ENCODE measurements around the gene POLR1D. TPM values are rescaled to one million over a fixed set of nuclear protein-coding genes. Genes with fewer than 3 reads are reported as not detected.

The POLR1D gene
- total and polyA plus RNA-seq, 8 donors: 43.7 to 230 (median 139) TPM

DNA sequence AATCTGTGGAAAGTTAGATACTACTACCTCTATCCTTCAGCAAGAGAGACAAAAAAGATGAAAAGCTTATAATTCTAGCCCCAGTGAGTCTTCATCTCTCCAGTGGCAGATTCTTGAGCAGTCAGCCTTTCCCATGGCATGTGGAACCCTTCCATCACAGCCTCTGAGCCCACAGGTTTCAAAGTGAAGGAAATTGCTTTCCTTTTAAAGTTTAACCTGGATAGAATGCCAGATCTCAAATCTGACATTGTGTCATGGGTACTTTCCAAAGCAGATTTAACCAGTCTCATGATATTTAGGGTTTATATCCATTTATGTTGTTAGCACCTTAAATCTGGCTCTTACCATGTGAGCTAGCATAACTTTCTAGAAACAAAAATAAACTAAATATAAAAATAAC, 39.3 kb downstream of the POLR1D start:
- Histone ChIP-seq H3K27ac (no peak overlapping the region), H3K4me3 (no peak overlapping the region), H3K4me1 (peaks cover 0 to 43% (median 13%) of the 10 kb centered on the region in 4 donors), H3K36me3 (peaks cover 4 to 12% (median 7%) of the 10 kb centered on the region in 4 donors), H3K9me3 (no peaks in the 10 kb centered on the region), H3K27me3 (no peaks in the 10 kb centered on the region)
- intact Hi-C loops (cut with DNase I; ENCODE audit: low total_unique reads): no loop called here
- DNase-seq: no peak
- TF ChIP-seq, protein P1, sequence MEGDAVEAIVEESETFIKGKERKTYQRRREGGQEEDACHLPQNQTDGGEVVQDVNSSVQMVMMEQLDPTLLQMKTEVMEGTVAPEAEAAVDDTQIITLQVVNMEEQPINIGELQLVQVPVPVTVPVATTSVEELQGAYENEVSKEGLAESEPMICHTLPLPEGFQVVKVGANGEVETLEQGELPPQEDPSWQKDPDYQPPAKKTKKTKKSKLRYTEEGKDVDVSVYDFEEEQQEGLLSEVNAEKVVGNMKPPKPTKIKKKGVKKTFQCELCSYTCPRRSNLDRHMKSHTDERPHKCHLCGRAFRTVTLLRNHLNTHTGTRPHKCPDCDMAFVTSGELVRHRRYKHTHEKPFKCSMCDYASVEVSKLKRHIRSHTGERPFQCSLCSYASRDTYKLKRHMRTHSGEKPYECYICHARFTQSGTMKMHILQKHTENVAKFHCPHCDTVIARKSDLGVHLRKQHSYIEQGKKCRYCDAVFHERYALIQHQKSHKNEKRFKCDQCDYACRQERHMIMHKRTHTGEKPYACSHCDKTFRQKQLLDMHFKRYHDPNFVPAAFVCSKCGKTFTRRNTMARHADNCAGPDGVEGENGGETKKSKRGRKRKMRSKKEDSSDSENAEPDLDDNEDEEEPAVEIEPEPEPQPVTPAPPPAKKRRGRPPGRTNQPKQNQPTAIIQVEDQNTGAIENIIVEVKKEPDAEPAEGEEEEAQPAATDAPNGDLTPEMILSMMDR (IDR thresholded peaks at IDR 0.05): no peak
- TF ChIP-seq EP300 (IDR thresholded peaks at IDR 0.05) (no peak), POLR2AphosphoS5 (IDR thresholded peaks at IDR 0.05) (no peak), POLR2A (IDR thresholded peaks at IDR 0.05) (no peak)

DNA sequence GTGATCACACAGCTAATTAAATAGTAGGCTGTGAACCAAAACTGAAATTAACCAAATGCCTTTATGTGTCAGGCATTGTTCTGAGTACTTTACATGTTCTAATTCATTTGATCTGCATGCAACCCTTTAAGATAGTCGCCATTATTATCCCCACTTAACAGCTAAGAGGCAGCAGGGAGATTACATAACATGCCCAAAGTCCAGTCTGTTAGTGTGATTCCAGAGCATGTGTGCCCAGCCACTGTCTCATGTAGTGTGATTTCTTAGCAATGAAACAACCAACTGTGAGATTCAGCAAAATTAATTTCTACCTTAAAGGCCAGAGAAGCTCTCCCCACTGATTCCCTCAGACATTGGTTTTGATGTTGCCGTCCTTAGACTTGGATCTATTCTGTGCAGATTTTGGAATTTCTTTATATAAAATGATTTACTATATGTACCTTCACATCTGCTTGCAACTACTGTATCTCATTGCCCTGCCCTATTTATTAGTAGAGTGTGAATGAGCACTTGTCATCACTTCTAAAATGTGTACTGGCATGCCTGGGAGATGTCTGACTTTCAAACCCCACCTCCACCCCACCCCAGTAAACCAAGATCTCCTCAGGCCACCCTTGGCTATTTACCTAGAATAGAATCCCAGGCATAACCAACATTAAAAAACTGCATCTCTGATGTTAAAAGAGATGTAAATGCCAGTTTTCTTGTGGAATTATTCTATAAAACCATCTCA, 41.2 kb downstream of the POLR1D start:
- no peak for DNase-seq
- Histone ChIP-seq H3K27me3 (no peaks in the 10 kb centered on the region), H3K4me3 (no peak overlapping the region), H3K27ac (no peak overlapping the region), H3K4me1 (peaks cover 0 to 36% (median 13%) of the 10 kb centered on the region in 4 donors), H3K9me3 (no peaks in the 10 kb centered on the region), H3K36me3 (peaks cover 7 to 22% (median 21%) of the 10 kb centered on the region in 4 donors)
- TF ChIP-seq POLR2AphosphoS5 (IDR thresholded peaks at IDR 0.05): no peak
- intact Hi-C loops (cut with DNase I; ENCODE audit: low total_unique reads): no loop called here
- WGBS, 5 donors: 81 to 90% (median 86%) methylated on average over 2 of the region's 2 CpGs

DNA sequence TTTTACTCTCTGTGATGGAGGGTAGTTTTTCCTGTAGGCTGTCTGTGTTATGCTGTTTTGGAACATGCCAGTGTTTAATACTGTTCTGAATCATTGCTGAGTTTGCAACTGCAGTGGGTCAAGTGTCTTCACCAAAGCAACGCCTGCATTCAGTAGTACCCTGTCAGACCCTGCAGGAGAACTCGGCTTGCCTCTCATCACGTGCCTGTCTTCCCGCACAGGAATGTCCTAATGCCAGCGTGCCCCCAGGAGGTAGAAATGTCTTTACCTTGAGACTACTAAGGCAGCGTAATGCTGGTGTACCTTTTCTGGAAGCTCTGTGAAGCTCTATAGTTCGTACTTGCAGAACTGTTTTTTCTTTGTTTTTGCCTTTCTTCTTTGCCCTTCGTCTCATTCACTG, 42.3 kb downstream of the POLR1D start:
- Histone ChIP-seq H3K27ac (no peak overlapping the region), H3K27me3 (no peaks in the 10 kb centered on the region), H3K4me3 (no peak overlapping the region), H3K4me1 (peaks cover 0 to 25% (median 6%) of the 10 kb centered on the region in 4 donors), H3K36me3 (peaks cover 7 to 22% (median 21%) of the 10 kb centered on the region in 4 donors), H3K9me3 (no peaks in the 10 kb centered on the region)
- intact Hi-C loops (cut with DNase I; ENCODE audit: low total_unique reads): no loop called here
- TF ChIP-seq POLR2A (IDR thresholded peaks at IDR 0.05) (no peak), POLR2AphosphoS5 (IDR thresholded peaks at IDR 0.05) (no peak), EP300 (IDR thresholded peaks at IDR 0.05) (no peak)
- TF ChIP-seq, protein P1 (IDR thresholded peaks at IDR 0.05): no peak
- WGBS, 5 donors: 76 to 96% (median 93%) methylated on average over 8 of the region's 8 CpGs
- peak in 1 of 2 donors; percentile 10 for DNase-seq

DNA sequence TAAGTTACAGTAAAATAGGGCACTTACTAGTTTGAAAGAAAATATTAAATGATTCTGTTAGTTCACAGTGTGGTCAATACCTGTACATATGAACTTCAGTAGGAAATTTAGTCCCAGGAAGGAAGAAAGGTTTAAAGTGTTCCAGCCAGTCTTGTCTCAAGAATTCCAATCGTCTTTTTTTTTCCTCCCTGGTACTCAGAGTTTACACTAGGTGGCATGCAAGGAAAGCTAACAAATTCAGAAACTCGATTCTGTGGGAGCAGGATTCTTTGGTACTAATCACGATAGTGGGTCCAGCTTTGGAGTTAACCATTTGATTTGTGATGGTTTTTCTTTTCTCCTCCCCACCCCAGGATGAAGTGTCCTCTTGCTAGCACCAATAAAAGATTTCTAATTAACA, 43.6 kb downstream of the POLR1D start:
- Histone ChIP-seq H3K9me3 (no peaks in the 10 kb centered on the region), H3K4me1 (peaks cover 0 to 16% (median 3%) of the 10 kb centered on the region in 4 donors), H3K27ac (no peak overlapping the region), H3K4me3 (no peak overlapping the region), H3K27me3 (no peaks in the 10 kb centered on the region), H3K36me3 (peaks cover 7 to 21% (median 21%) of the 10 kb centered on the region in 4 donors)
- intact Hi-C loops (cut with DNase I; ENCODE audit: low total_unique reads): no loop called here
- TF ChIP-seq POLR2AphosphoS5 (IDR thresholded peaks at IDR 0.05) (no peak), POLR2A (IDR thresholded peaks at IDR 0.05) (no peak), EP300 (IDR thresholded peaks at IDR 0.05) (no peak)
- TF ChIP-seq, protein P1 (IDR thresholded peaks at IDR 0.05): no peak
- no peak for DNase-seq
- 27 to 44% (median 37%) methylated on average over 3 of the region's 3 CpGs for WGBS, 5 donors

DNA sequence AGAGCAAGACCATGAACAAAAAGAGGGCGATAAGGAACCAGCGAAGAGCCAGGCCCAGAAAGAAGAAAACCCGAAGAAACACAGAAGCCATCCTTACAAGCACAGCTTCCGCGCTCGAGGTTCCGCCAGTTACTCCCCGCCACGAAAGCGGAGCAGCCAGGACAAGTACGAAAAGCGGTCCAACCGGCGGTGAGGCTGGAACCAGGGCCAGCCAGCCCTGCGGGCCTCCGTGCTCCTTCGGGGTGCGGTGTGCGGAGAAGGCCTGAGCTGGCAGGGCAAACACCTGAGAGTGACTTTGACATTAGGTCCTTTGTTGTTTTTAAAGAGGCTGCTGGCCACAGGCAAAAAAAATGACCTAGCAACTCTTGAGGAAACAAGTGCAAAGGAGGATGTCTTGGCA, 44.1 kb downstream of the POLR1D start:
- no peak overlapping the region for H3K27ac ChIP-seq
- no peak overlapping the region for H3K4me3 ChIP-seq
- TF ChIP-seq POLR2A (IDR thresholded peaks at IDR 0.05) (no peak), POLR2AphosphoS5 (IDR thresholded peaks at IDR 0.05) (no peak), EP300 (IDR thresholded peaks at IDR 0.05) (no peak)
- TF ChIP-seq, protein P1 (IDR thresholded peaks at IDR 0.05): no peak
- intact Hi-C loops (cut with DNase I; ENCODE audit: low total_unique reads): no loop called here
- H3K4me1 ChIP-seq: peaks cover 0 to 16% (median 3%) of the 10 kb centered on the region in 4 donors
- no peaks in the 10 kb centered on the region for H3K27me3 ChIP-seq
- no peaks in the 10 kb centered on the region for H3K9me3 ChIP-seq
- H3K36me3 ChIP-seq: peaks cover 7 to 21% (median 18%) of the 10 kb centered on the region in 4 donors
- no peak for DNase-seq
- 90 to 97% (median 94%) methylated on average over 19 of the region's 19 CpGs for WGBS, 5 donors
